ENCODE results near the gene KLHL41. TPM values are rescaled to one million over a fixed set of nuclear protein-coding genes. Genes with fewer than 3 reads are reported as not detected.

The KLHL41 gene
- total and polyA plus RNA-seq, 2 of the 13 experiments (the other 11 are each of a cell fraction or from before 2014, with no cell fraction given): 0.07 to 0.31 TPM

DNA sequence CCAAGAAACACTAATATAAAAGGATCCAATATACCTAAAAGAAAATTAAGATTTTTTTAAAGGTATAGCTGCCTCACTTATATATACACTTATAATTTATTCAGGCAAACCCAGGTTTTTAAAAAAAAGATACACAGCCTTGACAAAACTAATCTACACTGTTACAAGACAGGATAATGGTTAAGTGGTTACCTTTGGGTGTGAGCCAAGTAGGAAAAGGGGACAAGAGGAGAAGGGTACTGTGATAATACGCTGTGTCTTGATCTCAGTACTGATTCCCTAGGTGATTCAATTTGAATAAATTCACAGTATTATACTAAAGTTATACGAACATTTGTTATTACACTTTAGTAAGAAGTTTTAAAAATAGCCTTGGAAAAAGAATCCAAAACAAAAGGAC is 30.6 kb downstream of the KLHL41 start:
- in situ Hi-C loops (cut with HindIII; ENCODE audit: extremely low pct_ligation_motif_present, low pct_unique_long_range_greater_than_20kb) (no loop called here), intact Hi-C loops (cut with micrococcal nuclease; ENCODE audit: unreplicated experiment) (no loop called here)
- DNase-seq (ENCODE audit: low spot score): no peak
- no peak overlapping the region for H2AFZ ChIP-seq (ENCODE audit: low read length)
- no peaks in the 10 kb centered on the region for H4K20me1 ChIP-seq (ENCODE audit: insufficient read depth, low read length)
- WGBS (ENCODE audit: low lambda C conversion rate): 95% methylated on average over 2 of the region's 2 CpGs
- BruUV-seq (replicated peaks): no TSS peak
- H3K27ac ChIP-seq (ENCODE audit: extremely low read length, insufficient read depth, low read length): no peak overlapping the region
- H3K4me2 ChIP-seq (ENCODE audit: low read depth, low read length): no peak overlapping the region
- peaks cover 2 to 9% of the 10 kb centered on the region in 2 experiments; a peak in 4 of 5 replicates for H3K36me3 ChIP-seq (replicated peaks in 1 of 2; ENCODE audit: control insufficient read depth in 1 of 2, insufficient read depth in 2 of 2, low read length in 2 of 2)
- H3K4me1 ChIP-seq (ENCODE audit: insufficient read depth, low read length): no peaks in the 10 kb centered on the region
- H3K4me3 ChIP-seq (replicated peaks in 1 of 3; ENCODE audit: insufficient read depth in 1 of 3, low read depth in 2 of 3, low read length in 3 of 3): no peak overlapping the region
- TF ChIP-seq, protein P1, sequence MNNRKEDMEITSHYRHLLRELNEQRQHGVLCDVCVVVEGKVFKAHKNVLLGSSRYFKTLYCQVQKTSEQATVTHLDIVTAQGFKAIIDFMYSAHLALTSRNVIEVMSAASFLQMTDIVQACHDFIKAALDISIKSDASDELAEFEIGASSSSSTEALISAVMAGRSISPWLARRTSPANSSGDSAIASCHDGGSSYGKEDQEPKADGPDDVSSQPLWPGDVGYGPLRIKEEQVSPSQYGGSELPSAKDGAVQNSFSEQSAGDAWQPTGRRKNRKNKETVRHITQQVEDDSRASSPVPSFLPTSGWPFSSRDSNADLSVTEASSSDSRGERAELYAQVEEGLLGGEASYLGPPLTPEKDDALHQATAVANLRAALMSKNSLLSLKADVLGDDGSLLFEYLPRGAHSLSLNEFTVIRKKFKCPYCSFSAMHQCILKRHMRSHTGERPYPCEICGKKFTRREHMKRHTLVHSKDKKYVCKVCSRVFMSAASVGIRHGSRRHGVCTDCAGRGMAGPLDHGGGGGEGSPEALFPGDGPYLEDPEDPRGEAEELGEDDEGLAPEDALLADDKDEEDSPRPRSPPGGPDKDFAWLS (CRISPR knock-in tag; IDR thresholded peaks at IDR 0.05; ENCODE audit: borderline replicate concordance): no peak
- TF ChIP-seq, protein P2, sequence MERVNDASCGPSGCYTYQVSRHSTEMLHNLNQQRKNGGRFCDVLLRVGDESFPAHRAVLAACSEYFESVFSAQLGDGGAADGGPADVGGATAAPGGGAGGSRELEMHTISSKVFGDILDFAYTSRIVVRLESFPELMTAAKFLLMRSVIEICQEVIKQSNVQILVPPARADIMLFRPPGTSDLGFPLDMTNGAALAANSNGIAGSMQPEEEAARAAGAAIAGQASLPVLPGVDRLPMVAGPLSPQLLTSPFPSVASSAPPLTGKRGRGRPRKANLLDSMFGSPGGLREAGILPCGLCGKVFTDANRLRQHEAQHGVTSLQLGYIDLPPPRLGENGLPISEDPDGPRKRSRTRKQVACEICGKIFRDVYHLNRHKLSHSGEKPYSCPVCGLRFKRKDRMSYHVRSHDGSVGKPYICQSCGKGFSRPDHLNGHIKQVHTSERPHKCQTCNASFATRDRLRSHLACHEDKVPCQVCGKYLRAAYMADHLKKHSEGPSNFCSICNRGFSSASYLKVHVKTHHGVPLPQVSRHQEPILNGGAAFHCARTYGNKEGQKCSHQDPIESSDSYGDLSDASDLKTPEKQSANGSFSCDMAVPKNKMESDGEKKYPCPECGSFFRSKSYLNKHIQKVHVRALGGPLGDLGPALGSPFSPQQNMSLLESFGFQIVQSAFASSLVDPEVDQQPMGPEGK (CRISPR knock-in tag; IDR thresholded peaks at IDR 0.05): no peak
- TF ChIP-seq HNRNPK (IDR thresholded peaks at IDR 0.05; ENCODE audit: low read depth, low read length, poor library complexity, severe bottlenecking): no peak
- ChIA-PET CTCF (ENCODE audit: low intra/inter-chr PET ratio, low total read pairs) (no interaction called here), POLR2A (no interaction called here)
- no peaks in the 10 kb centered on the region for H3K79me2 ChIP-seq (ENCODE audit: insufficient read depth, low read length)
- no peak overlapping the region for H3K9ac ChIP-seq (ENCODE audit: insufficient read depth, low read depth, low read length)
- no peaks in the 10 kb centered on the region for H3K27me3 ChIP-seq (ENCODE audit: control insufficient read depth in 1 of 2, insufficient read depth in 2 of 2, low read length in 2 of 2)
- ATAC-seq: no peak
- no peaks in the 10 kb centered on the region for H3K9me3 ChIP-seq (ENCODE audit: low read length)
- FAIRE-seq: no peak

DNA sequence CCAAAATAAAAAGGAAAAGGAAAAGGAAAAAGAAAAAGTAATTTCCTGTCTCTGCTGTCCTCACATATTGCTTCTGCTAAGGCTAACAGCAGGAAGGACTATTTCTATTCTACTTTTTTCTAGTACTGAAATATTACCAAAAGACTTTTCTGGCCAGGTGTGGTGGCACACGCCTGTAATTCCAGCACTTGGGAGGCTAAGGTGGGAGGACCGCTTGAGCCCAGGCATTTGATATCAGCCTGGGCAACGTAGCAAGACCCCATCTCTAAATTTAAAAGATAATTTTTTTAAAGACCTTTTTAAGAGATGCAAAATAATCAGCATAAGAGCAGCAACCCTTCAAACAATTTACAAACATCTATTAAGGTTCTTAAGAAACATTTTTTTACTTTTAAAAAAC is 32.9 kb downstream of the KLHL41 start:
- H3K4me3 ChIP-seq (replicated peaks in 1 of 3; ENCODE audit: insufficient read depth in 1 of 3, low read depth in 2 of 3, low read length in 3 of 3): no peak overlapping the region
- no peaks in the 10 kb centered on the region for H3K4me1 ChIP-seq (ENCODE audit: insufficient read depth, low read length)
- H3K9me3 ChIP-seq (ENCODE audit: low read length): no peaks in the 10 kb centered on the region
- H3K27me3 ChIP-seq (ENCODE audit: control insufficient read depth in 1 of 2, insufficient read depth in 2 of 2, low read length in 2 of 2): no peaks in the 10 kb centered on the region
- no peaks in the 10 kb centered on the region for H4K20me1 ChIP-seq (ENCODE audit: insufficient read depth, low read length)
- FAIRE-seq (no peak), ATAC-seq (no peak), DNase-seq (ENCODE audit: low spot score) (no peak)
- in situ Hi-C loops (cut with HindIII; ENCODE audit: extremely low pct_ligation_motif_present, low pct_unique_long_range_greater_than_20kb): no loop called here
- H3K36me3 ChIP-seq (replicated peaks in 1 of 2; ENCODE audit: control insufficient read depth in 1 of 2, insufficient read depth in 2 of 2, low read length in 2 of 2): peaks cover 0 to 16% of the 10 kb centered on the region in 2 experiments; a peak in 4 of 5 replicates
- TF ChIP-seq, protein P3, sequence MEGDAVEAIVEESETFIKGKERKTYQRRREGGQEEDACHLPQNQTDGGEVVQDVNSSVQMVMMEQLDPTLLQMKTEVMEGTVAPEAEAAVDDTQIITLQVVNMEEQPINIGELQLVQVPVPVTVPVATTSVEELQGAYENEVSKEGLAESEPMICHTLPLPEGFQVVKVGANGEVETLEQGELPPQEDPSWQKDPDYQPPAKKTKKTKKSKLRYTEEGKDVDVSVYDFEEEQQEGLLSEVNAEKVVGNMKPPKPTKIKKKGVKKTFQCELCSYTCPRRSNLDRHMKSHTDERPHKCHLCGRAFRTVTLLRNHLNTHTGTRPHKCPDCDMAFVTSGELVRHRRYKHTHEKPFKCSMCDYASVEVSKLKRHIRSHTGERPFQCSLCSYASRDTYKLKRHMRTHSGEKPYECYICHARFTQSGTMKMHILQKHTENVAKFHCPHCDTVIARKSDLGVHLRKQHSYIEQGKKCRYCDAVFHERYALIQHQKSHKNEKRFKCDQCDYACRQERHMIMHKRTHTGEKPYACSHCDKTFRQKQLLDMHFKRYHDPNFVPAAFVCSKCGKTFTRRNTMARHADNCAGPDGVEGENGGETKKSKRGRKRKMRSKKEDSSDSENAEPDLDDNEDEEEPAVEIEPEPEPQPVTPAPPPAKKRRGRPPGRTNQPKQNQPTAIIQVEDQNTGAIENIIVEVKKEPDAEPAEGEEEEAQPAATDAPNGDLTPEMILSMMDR (CRISPR knock-in tag; IDR thresholded peaks at IDR 0.05): no peak
- no peak for TF ChIP-seq GTF2F1 (IDR thresholded peaks at IDR 0.05; ENCODE audit: low read length)
- no peak for TF ChIP-seq ZSCAN29 (CRISPR knock-in tag; conservative IDR thresholded peaks at IDR 0.05)
- TF ChIP-seq ZNF121 (CRISPR knock-in tag; IDR thresholded peaks at IDR 0.05): peak; percentile 34; the same call in 1 of the 2 replicates
- no peak for TF ChIP-seq ZNF446 (CRISPR knock-in tag; IDR thresholded peaks at IDR 0.05)
- ChIA-PET CTCF (ENCODE audit: low intra/inter-chr PET ratio, low total read pairs) (no interaction called here), POLR2A (no interaction called here)
- no peak overlapping the region for H2AFZ ChIP-seq (ENCODE audit: low read length)
- WGBS (ENCODE audit: low lambda C conversion rate): 97% methylated on average over 3 of the region's 3 CpGs
- no peak overlapping the region for H3K4me2 ChIP-seq (ENCODE audit: low read depth, low read length)
- H3K9ac ChIP-seq (ENCODE audit: insufficient read depth, low read depth, low read length): no peak overlapping the region
- H3K79me2 ChIP-seq (ENCODE audit: insufficient read depth, low read length): no peaks in the 10 kb centered on the region
- no TSS peak for BruUV-seq (replicated peaks)
- no peak overlapping the region for H3K27ac ChIP-seq (ENCODE audit: extremely low read length, insufficient read depth, low read length)
- intact Hi-C loops (cut with micrococcal nuclease; ENCODE audit: unreplicated experiment): no loop called here

Data from HepG2 (cell line).